ENCODE results near the gene KHSRP. TPM values are rescaled to one million over a fixed set of nuclear protein-coding genes. Genes with fewer than 3 reads are reported as not detected.

Gene KHSRP
- total and polyA plus RNA-seq, 2 of the 13 experiments (the other 11 are each of a cell fraction or from before 2014, with no cell fraction given), result 72.1 to 129 TPM

- TF ChIP-seq ZBTB40 (IDR thresholded peaks at IDR 0.05), result peak; percentile 54; the same call in 1 of the 2 replicates
- TF ChIP-seq ZBTB40 (CRISPR knock-in tag; IDR thresholded peaks at IDR 0.05), result no peak; the same call in 1 of the 2 replicates
- no peak for TF ChIP-seq ZSCAN20 (CRISPR knock-in tag; IDR thresholded peaks at IDR 0.05; ENCODE audit: borderline replicate concordance)
- no peak for TF ChIP-seq GPN1 (CRISPR knock-in tag; IDR thresholded peaks at IDR 0.05; ENCODE audit: borderline replicate concordance)
- TF ChIP-seq PAX8 (CRISPR knock-in tag; IDR thresholded peaks at IDR 0.05; ENCODE audit: borderline replicate concordance), result no peak
- TF ChIP-seq, protein P1, sequence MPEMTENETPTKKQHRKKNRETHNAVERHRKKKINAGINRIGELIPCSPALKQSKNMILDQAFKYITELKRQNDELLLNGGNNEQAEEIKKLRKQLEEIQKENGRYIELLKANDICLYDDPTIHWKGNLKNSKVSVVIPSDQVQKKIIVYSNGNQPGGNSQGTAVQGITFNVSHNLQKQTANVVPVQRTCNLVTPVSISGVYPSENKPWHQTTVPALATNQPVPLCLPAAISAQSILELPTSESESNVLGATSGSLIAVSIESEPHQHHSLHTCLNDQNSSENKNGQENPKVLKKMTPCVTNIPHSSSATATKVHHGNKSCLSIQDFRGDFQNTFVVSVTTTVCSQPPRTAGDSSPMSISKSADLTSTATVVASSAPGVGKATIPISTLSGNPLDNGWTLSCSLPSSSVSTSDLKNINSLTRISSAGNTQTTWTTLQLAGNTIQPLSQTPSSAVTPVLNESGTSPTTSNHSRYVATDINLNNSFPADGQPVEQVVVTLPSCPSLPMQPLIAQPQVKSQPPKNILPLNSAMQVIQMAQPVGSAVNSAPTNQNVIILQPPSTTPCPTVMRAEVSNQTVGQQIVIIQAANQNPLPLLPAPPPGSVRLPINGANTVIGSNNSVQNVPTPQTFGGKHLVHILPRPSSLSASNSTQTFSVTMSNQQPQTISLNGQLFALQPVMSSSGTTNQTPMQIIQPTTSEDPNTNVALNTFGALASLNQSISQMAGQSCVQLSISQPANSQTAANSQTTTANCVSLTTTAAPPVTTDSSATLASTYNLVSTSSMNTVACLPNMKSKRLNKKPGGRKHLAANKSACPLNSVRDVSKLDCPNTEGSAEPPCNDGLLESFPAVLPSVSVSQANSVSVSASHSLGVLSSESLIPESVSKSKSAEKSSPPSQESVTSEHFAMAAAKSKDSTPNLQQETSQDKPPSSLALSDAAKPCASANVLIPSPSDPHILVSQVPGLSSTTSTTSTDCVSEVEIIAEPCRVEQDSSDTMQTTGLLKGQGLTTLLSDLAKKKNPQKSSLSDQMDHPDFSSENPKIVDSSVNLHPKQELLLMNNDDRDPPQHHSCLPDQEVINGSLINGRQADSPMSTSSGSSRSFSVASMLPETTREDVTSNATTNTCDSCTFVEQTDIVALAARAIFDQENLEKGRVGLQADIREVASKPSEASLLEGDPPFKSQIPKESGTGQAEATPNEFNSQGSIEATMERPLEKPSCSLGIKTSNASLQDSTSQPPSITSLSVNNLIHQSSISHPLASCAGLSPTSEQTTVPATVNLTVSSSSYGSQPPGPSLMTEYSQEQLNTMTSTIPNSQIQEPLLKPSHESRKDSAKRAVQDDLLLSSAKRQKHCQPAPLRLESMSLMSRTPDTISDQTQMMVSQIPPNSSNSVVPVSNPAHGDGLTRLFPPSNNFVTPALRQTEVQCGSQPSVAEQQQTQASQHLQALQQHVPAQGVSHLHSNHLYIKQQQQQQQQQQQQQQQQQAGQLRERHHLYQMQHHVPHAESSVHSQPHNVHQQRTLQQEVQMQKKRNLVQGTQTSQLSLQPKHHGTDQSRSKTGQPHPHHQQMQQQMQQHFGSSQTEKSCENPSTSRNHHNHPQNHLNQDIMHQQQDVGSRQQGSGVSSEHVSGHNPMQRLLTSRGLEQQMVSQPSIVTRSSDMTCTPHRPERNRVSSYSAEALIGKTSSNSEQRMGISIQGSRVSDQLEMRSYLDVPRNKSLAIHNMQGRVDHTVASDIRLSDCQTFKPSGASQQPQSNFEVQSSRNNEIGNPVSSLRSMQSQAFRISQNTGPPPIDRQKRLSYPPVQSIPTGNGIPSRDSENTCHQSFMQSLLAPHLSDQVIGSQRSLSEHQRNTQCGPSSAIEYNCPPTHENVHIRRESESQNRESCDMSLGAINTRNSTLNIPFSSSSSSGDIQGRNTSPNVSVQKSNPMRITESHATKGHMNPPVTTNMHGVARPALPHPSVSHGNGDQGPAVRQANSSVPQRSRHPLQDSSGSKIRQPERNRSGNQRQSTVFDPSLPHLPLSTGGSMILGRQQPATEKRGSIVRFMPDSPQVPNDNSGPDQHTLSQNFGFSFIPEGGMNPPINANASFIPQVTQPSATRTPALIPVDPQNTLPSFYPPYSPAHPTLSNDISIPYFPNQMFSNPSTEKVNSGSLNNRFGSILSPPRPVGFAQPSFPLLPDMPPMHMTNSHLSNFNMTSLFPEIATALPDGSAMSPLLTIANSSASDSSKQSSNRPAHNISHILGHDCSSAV (CRISPR knock-in tag; IDR thresholded peaks at IDR 0.05; ENCODE audit: borderline replicate concordance), result no peak
- TF ChIP-seq KDM2A (CRISPR knock-in tag; IDR thresholded peaks at IDR 0.05; ENCODE audit: borderline replicate concordance, low read depth), result 0 out of 2 replicates have a peak, but pooled peaks have one; percentile 44
- TF ChIP-seq, protein P2, sequence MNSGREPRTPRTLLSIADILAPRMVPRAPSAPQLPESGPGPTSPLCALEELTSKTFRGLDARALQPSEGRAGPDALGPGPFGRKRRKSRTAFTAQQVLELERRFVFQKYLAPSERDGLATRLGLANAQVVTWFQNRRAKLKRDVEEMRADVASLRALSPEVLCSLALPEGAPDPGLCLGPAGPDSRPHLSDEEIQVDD (CRISPR knock-in tag; IDR thresholded peaks at IDR 0.05; ENCODE audit: borderline replicate concordance), result no peak
- peak; percentile 66; the same call in 1 of the 2 replicates for TF ChIP-seq CAMTA2 (CRISPR knock-in tag; IDR thresholded peaks at IDR 0.05; ENCODE audit: borderline replicate concordance)
Measured at GRCh38 chr19:6393074-6393982, 31.3 kb downstream of the KHSRP start, which contains the start of gene GTF2F1 (continued).
